SK-MEL-5 (cell line): ENCODE results near the gene ABCC1. TPM values are rescaled to one million over a fixed set of nuclear protein-coding genes. Genes with fewer than 3 reads are reported as not detected.

ENCODE experiments used
- DNase-seq: peaks from one replicate; pipeline ENCODE4 v3.0.0-alpha.2; 2016; ENCODE audit warnings: low read depth, low spot score
- in situ Hi-C: cut with HindIII; loops from 2 replicates; pipeline ENCODE4 v1.10.0; 2016; ENCODE audit warnings: low sequenced_read_pairs, high pct_unique_total_duplicates, low pct_unique_long_range_greater_than_20kb
- total RNA-seq: library from RNA; depleted of rRNA; stranded (reverse); fragments of >200 nt; shearing (Covaris generic); gene quantifications from 2 replicates; pipeline ENCODE4 v1.2.3, GENCODE V29; 2014

The ABCC1 gene
- total RNA-seq, 1 experiment from 2014 or later: 7.2 TPM

DNA sequence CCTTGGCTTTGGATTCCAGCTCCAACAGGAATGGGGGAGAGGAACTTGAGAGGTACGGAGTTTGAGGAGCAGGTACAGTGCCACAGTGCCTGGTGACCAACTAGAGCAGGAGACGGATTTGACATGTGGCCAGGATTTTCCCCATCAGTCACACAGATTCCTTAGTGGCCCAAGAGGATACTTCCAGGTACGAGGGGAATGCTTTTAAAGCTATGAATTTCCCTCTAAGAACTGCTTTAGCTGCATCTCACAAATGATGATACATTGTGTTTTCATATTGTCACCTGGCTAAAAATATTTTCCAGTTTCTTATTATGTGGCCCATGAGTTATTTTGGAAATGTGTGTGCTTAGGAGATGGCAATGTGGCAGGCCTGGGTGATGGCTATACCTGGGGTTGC lies 175.6 kb downstream of the ABCC1 start:
- DNase-seq: no peak
- in situ Hi-C loops: no loop called here

DNA sequence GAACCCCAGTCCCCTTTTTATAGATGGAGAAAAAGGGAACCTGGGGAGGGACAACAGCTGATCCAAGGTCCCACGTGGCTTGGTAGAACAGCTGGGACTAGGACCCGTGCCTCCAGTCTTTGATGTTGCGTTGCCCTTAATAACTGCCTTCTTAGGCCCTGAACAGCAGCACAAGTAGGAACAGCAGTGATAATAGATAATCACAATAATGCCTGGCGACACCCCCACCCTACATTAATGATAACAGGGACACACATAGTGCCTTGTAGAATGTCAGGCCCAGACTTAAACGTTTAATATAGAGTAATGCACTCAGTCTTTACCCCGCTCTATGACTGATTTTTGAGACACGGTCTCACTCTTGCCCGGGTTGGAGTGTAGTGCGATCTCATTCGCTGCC lies 177.5 kb downstream of the ABCC1 start:
- in situ Hi-C loops: no loop called here
- no peak for DNase-seq

DNA sequence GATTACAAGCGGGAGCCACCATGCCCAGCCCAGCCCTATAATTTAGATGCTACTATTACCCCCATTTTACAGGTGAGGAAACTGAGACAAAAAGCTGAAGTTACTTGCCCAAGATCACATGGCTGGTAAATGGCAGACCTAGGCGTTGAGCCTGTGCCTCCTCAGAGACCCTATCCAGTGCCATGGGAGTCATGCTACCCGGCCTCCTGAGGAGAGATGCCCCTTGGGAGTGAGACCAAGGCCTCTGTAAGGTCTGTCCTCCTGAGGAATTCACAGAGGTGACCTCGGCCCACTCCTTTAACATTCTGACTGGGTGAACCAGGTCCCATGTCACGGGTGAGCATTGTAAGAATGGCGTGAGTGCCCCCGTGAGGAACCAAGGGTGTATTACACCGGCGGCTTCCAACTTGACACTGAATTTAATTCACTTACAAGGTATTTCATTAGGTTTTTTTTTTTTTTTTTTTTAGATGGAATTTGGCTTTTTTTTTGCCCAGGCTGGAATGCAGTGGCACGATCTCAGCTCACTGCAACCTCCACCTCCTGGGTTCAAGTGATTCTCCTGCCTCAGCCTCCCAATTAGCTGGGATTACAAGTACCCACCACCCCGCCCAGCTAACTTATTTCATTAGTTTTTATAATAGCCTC lies 178.2 kb downstream of the ABCC1 start:
- in situ Hi-C loops: no loop called here
- peak; percentile 76 for DNase-seq

DNA sequence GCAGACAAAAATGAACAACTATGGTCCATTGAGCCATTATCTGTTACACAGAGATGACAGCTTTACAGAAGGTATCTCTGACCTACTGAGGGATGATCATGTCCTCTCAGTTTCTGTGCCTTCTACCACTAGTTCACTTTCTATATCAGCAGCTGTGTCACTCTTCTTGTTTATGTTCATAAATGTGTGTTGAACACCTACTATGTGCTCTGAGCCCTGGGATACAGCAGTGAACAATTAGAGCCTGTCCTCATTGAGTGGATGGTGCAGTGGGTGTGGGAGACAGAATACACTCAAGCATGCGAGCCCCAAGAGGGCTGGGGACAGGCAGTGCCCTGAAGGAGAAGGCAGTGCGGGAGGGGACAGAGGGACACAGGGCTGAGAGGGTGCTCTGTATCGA lies 181.8 kb downstream of the ABCC1 start:
- in situ Hi-C loops: no loop called here
- no peak for DNase-seq

DNA sequence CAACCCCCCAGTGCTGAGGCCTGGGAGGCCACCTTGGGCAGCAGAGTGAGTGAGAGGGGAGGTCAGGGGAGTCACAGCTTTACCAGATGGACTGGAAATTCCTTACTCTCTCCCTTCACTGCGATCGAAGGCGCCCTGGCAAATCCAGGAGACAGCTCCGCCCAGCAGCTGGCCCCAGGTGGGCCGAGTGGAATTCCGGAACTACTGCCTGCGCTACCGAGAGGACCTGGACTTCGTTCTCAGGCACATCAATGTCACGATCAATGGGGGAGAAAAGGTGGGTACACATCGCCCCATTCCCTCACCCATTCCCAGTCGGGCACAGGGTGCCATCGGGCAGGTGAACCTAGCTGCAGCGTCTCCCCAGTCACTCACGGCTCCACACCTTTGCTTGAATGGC lies 182.2 kb downstream of the ABCC1 start:
- in situ Hi-C loops: no loop called here

DNA sequence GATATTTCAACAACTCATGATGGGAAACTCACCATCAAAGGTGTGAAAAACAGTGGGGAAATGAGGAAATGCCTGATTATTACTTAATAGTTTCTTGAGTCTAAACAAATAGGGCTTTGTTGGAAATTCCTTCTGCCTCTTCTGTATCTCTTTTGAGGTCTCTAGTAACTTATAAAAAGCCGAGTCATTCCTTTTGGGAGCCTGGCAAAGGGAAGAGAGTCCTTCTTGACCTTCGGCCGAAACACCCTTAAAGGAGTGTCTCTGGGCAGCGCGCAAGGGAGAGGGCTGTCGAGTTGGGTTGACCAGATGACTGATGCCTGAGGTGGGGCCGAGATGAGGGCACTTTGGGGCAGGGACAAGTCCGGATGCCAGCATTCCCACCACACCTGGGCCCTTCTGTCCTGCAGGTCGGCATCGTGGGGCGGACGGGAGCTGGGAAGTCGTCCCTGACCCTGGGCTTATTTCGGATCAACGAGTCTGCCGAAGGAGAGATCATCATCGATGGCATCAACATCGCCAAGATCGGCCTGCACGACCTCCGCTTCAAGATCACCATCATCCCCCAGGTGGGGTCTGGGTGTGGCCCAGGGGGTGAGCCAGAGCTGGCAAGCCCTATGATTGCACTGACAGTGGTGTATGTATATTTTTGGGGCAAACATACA lies 184.7 kb downstream of the ABCC1 start:
- in situ Hi-C loops: no loop called here
- peak; percentile 9 for DNase-seq

More for the DNA sequence above, 182.2 kb downstream of the ABCC1 start:
- DNase-seq: no peak

DNA sequence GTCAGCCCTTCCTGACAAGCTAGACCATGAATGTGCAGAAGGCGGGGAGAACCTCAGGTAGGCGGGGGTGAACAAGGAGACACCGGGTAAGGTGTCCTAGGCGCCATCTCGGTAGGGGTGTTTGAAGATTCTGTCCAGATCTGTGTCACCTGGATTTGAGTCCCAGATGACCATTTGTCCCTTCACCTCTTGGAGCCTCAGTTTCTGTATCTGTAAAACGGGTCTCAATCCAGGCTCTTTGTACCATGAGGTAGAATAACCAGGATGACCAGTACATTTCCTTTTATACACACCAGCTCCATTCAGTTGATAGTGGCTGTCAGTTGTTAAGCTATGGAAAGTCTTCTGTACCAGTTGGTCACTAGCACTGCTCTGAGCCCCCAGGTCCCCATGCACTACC lies 187.2 kb downstream of the ABCC1 start:
- DNase-seq: no peak
- in situ Hi-C loops: no loop called here

DNA sequence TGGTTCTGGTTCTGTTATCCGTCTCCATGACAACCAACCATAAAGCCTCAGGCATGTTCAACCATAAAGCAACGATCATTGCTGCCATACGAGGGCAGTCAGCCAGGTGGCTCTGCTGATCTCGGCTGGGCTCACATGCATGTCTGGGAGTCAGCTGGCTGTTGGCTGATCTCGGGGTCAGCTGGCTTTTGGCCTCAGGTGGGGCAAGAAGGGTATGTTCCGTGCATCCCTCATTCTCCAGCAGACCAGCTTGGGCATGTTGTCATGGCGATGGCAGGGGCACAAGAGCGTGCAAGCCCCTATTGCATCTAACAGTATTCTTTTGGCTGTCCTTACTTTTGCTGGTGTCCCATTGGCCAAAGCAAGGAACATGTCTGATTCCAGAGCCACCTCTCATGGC lies 187.7 kb downstream of the ABCC1 start:
- in situ Hi-C loops: no loop called here
- DNase-seq: no peak

DNA sequence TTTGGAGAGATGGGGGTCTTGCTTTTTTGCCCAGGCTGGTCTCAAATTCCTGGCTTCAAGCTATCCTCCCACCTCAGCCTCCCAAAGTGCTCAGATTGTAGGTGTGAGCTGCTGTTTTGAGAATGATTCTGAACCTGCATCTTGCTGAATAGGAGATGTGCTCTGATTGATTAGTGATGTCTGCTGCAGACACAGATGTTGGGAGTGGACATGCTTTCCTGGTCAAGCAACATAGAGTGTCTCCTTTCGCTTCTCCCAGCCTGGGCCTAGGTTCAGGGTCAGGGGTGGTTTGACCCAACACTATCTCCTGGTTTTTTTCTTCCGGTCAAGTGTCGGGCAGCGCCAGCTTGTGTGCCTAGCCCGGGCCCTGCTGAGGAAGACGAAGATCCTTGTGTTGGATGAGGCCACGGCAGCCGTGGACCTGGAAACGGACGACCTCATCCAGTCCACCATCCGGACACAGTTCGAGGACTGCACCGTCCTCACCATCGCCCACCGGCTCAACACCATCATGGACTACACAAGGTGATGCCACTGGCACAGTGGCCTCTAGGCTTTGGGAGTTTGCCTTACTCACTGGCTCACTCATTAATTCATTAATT lies 188.7 kb downstream of the ABCC1 start:
- in situ Hi-C loops: no loop called here
- no peak for DNase-seq

DNA sequence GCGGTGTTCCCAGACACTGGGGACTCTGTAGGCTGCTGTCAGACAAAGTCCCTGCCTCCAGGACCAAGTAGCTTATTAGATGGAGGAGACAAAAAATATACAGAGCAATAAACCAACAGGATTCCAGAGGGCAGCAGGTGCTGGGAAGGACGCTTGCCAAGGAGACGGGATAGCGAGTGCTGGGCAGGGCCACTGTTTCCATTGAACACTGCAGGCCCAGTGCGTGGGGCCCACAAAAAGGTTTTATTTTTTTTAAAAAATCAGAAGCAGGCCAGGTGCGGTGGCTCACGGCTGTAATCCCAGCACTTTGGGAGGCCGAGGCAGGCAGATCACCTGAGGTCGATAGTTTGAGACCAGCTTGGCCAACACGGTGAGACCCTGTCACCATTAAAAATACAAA lies 189.6 kb downstream of the ABCC1 start:
- in situ Hi-C loops: no loop called here
- DNase-seq: no peak

DNA sequence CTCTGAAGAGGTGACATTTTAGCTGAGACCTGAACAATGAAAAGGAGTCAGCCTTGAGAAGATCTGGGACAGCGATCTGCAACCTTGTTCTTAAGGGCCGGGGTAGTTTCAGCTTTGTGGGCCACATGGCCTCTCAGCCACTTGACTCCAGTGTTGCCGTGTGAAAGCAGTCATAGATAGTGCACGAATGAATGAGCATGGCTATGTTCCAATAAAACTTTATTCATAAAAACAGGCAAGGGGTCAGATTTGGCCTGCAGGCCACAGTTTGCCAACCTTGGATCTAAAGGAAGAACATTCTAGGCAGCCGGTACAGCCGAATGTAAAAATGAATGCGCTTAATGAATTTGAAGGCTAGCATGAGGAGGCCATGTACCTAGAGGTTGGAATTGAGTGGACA lies 190.4 kb downstream of the ABCC1 start:
- in situ Hi-C loops: no loop called here
- no peak for DNase-seq

DNA sequence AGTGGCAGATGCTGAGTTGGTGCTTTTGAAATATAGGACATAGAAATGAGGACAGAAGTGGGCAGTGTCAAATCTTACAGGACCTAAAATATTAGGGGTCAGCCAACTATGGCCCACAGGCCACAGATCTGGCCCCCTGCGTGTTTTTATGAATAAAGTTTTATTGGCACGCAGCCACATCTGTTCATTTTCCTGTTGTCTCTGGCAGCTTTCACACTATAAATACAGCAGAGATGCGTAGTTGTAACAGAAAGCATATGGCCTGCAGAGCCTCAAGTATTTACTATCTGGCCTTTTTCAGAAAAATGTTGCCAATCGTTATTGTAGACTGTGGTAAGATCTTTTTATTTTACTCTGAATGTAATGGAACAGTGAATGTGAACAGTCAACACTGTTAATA lies 191.1 kb downstream of the ABCC1 start:
- no peak for DNase-seq
- in situ Hi-C loops: no loop called here

DNA sequence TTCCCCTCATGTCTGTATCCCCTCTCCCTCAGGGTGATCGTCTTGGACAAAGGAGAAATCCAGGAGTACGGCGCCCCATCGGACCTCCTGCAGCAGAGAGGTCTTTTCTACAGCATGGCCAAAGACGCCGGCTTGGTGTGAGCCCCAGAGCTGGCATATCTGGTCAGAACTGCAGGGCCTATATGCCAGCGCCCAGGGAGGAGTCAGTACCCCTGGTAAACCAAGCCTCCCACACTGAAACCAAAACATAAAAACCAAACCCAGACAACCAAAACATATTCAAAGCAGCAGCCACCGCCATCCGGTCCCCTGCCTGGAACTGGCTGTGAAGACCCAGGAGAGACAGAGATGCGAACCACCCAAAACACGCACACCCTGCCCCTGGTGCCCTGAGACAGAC lies 191.7 kb downstream of the ABCC1 start:
- in situ Hi-C loops: no loop called here
- no peak for DNase-seq

DNA sequence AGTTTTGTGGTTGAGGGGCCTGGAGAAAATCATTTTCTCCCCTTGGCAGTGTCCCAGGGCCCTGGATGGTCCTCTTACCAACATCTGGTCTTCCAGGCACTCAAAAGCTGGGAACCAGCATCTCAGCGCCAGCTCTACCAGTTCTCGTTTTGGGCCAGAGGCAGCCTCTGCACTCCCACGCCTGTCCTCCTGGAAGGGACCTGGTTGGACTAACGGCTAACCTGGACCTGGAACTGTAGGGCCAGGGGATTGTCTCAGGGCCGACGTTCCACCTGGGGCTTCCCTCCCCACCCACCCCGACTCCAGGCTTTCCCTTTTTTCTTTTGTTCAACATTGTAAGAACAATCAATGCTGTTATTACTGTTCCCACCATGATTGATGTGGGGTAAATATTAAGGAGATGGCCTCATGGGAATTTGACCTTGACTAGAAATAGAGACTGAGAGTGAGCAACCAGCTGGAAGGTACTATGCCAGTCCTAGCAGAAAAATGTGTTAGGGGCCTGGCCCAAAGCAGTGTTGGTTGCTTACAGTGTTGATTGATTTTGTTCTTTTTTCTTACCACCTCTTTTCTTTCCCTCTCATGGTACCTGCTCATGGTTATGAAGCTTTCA lies 192.5 kb downstream of the ABCC1 start:
- no peak for DNase-seq
- in situ Hi-C loops: no loop called here

DNA sequence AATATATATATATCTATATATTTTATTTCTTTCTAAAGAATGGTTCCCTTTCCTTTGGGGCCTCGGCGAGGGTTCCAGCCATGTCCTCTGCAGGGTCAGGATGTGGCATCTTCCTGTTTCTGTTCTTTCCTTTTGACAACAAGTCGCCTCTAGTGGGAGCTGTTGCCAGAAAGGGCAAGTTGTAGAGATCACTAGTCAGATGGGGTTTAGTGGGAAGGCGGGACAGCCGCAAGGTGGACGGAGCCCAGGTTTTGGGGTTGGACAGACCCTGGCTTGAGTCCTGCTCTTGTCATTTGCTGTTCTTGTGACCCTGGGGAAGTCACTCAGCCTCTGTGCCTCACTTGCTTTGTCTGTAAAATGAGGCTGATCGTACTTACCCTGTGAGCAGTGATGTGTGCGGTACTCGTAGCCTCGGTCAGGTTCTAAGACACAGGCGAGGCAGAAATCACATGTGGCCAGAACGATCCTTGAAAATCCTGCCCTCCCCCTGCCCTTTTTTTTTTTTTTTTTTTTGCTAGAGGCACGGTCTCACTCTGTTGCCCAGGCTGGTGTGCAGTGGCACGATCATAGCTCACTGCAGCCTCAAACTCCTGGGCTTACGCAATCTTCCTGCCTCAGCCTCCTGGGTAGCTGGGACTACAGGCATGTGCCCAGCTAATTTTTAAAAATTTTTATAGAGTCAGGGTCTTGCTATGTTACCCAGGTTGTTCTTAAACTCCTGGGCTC lies 193.8 kb downstream of the ABCC1 start:
- in situ Hi-C loops: no loop called here
- DNase-seq: peak; percentile 62

DNA sequence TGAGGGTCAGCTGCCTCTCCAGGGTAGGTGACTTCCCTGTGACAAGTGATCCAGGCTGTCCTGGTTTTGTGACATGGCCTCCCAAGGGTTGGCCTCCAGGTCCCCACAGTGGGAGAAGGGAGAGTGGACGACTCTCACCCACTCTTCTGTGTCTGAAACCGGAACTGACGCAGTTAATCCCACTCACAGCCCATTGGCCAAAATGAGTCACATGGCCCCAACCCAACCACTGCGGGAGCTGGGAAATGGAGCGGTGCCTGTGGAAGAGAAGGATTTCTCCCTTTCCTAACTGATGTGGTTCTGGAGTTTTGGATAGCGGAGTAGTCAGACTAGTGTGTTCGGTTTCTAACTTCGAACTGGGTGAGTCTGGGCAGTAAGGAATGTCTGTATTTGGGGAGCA lies 194.5 kb downstream of the ABCC1 start:
- in situ Hi-C loops: no loop called here
- no peak for DNase-seq

DNA sequence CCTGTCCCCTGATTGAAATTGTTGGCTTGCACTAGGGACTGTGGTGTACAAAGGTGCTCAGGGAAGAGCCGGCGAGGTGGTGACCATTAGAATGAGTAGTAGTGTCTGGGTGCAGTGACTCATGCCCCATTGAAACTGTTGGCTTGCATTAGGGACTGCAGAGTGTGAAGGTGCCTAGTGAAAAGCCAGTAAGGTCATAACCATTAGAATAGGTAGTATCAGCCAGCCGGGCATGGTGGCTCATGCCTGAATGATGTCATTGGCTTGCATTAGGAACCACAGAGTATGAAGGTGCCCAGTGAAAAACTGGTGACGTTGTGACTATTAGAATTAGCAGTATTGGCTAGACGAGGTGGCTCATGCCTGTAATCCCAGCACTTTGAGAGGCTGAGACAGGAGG lies 195.0 kb downstream of the ABCC1 start:
- in situ Hi-C loops: no loop called here
- DNase-seq: no peak

DNA sequence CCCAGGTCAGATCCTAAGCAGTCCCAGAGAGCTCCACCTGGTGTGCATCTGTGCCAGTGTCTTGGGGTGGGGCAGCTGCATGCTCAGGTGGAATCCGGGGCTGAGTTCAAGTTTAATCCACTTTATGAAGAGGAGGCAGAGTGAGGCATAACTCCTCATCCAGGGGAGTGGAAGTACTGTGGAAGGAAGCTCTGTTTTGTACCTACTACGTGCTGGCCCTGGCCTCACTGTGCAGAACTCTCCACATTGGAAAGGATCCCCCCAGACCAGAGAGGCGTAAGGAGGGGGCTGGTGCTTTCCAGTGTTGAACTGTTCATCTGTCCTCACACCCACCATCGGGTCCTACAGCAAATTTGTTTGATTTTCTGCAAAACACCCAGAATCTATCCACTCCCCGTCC lies 195.9 kb downstream of the ABCC1 start:
- in situ Hi-C loops: no loop called here
- no peak for DNase-seq
